Hematopoietic multipotent progenitor cell treated with erythropoietin and hydrocortisone succinate and interleukin-3 and kit ligand, for 8 days (in vitro differentiated cells): ENCODE data around the gene MEF2C.

ENCODE experiments used
- DNase-seq: peaks from one replicate; pipeline ENCODE4 v3.0.0-alpha.2; 2015

MEF2C gene

DNA sequence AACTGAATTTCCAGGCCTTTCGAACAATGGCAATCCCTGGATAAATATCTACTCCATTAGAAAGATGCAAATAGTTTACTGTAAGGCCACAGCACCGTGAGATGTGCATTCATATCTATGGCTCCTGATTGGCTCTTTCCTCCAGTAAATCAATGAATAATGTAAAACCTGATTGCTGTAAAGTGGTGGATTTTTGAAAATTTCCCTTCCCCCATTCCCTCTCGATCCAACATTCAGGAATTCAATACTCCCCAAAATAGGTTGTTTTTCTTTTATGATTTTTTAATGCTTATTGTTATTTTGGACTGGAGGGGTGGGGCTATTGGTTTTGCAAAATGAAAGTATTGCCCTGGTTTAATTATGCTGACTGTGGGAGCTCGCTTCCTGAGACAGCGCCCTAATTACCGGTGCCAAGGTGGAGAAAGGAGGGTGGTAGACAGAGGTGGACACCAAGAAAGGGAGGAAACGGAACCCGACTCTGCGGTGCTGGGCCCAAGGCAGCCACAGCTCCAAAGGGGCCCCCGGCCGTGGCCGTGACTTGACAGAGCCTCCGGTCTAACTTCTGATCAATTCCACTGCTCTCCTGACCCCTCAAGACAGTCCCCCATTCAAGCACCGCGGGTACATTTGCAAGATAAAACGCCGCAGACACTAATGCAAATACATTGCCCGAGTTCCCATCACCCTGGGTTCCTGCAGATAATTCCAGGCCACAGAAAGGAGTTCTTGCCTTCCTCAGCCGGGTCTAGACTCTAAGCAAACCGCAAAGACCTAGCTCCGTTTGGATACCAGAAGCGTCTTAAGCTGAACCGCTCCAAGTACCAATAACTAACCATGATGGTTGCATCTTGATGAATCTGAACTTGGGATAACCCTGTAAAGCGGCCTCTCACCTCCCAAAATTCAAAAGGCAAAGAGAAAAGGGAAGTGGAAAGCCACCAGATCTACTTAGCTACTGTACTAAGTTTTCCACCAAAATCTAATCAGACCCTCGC lies 211.2 kb downstream of the MEF2C start:
- no peak for DNase-seq

DNA sequence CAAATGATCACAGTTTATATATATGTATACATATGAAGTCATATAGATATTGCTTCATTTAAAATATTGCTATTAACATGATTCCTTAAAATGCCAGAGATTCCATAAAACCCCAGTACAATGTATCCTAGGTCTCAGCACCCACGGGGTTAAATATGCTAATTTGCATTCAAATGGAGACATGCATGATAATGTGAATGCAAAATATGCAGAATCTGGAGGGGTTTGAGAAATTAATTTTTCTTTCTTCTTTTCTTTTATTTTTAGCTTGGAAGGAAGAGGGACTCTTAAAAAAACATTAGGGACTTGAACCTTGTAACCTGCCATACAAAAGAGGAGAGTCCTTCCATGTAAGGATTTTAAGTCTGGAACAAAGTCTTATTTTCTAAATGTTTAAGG lies 211.9 kb downstream of the MEF2C start:
- no peak for DNase-seq

DNA sequence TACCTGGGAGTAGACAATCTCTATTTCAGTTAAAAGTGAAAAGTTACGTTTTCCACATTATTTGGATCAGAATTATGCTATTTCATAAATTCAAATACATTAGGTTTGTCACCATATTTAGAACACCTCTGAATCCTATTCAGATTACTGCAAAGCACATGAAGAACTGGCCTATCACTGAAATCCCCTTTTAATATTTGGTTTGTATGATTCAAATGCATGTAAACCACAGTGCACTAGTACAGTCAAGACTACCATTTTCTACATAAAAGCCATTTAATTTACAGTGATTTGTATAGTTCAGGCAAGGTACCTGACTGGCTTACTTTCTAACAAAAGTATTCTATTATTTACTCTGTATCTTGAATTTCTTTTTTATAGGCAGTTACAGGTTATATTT lies 212.5 kb downstream of the MEF2C start:
- DNase-seq: no peak

DNA sequence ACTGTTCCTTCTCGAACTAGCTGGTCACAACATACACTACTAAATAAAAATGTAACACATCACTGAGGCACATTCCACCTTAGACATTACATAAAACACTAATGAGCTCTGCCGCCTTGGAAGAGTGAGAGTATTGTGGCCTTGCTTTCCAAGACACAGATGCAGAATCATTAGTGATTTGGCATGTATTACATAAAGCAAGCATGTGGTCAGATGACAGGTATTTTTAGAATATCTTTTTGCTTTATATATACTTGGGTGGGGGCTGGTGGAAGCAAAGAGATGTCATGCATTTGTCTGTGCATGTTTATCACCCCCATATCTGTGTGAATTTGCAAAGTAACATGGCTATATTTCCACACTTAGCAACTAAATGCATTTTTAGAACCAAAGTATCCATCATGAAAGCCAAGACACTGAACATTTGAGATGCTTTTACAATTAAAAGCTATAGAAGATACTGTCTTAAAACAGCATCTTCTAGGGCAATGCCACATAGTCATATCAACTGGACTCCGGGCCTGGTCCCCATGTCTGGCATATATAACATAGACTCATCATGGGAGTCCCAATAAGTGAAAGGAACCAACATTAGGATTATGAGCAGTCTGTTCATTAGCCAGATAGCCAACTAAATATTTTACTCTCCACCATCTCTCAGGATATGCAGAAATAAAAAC lies 213.5 kb downstream of the MEF2C start:
- no peak for DNase-seq

DNA sequence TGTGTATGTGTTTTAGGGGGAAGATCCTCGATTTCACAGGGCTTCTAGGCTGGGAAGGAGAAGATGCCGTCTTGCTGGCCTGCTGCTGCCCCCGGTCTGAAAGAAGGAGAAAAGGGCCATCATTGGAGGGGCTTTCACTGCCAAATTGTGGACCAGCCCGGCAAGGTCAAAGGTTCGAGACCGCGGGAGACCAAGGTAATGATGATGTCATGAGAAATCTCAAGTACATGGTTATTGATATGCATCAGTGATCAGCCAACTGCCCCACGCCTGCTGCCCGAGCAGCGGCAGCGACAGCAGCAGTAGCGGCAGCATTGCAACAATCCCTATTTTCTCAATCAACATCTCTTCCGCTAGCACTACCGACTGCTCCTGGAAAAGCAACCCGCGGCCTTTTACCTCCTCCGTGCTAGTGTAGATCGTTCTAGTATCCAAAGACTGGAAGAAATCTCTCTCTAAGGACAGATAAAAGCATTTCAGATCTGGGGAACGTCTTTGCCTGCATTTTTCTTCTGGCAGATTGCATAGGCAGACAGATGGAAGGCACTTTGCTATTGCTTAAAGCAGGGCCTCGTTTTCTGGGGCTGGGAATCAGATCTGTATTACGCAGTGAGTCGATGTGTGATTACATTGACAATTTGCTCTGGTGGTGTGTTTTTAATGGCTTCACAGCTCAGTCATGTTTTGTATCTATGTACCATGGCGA lies 215.3 kb downstream of the MEF2C start:
- no peak for DNase-seq
